Measurements from ENCODE around the gene TNPO2.

The TNPO2 gene

GRCh38 chr19:12665671-12666264, 58.0 kb downstream of the TNPO2 start:
- DNase-seq (ENCODE audit: low read depth): no peak
- in situ Hi-C loops (cut with HindIII; ENCODE audit: low sequenced_read_pairs): no loop called here
- no peak for TF ChIP-seq CTCF (IDR thresholded peaks at IDR 0.05; ENCODE audit: low read depth, low read length, missing control alignments)
- H3K4me3 ChIP-seq (ENCODE audit: low read depth, low read length): peak overlapping the region; percentile 57

GRCh38 chr19:12665281-12665573, 58.5 kb downstream of the TNPO2 start:
- TF ChIP-seq CTCF (IDR thresholded peaks at IDR 0.05; ENCODE audit: low read depth, low read length, missing control alignments): no peak
- DNase-seq (ENCODE audit: low read depth): no peak
- in situ Hi-C loops (cut with HindIII; ENCODE audit: low sequenced_read_pairs): no loop called here
- H3K4me3 ChIP-seq (ENCODE audit: low read depth, low read length): no peak overlapping the region

- TF ChIP-seq CTCF (IDR thresholded peaks at IDR 0.05; ENCODE audit: low read depth, low read length, missing control alignments): no peak
- DNase-seq (ENCODE audit: low read depth): no peak
- in situ Hi-C loops (cut with HindIII; ENCODE audit: low sequenced_read_pairs): no loop called here
- no peak overlapping the region for H3K4me3 ChIP-seq (ENCODE audit: low read depth, low read length)
These were observed 59.1 kb downstream of the TNPO2 start for GRCh38 chr19:12664406-12665280.

DNA sequence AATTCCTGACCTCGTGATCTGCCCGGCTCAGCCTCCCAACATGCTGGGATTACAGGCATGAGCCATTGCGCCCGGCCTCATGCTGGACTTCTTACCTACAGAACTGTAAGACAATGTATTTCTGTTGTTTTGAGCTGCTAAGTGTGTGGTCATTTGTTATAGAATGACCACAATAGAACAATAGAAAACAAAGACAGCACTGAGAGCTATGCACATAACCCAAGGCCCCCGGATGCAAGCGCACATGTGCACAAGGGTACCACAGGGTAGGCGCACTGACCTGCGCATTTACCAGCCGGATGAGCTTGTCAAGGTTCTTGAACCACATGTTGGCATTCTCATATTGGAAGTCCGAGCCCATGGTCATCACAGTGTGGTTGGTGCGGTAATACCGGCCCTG, 62.8 kb downstream of the TNPO2 start:
- in situ Hi-C loops (cut with HindIII; ENCODE audit: low sequenced_read_pairs): no loop called here
- TF ChIP-seq CTCF (IDR thresholded peaks at IDR 0.05; ENCODE audit: low read depth, low read length, missing control alignments): no peak
- H3K4me3 ChIP-seq (ENCODE audit: low read depth, low read length): no peak overlapping the region
- no peak for DNase-seq (ENCODE audit: low read depth)

GRCh38 chr19:12657966-12658365, 65.8 kb downstream of the TNPO2 start:
- no peak for DNase-seq (ENCODE audit: low read depth)
- H3K4me3 ChIP-seq (ENCODE audit: low read depth, low read length): no peak overlapping the region
- in situ Hi-C loops (cut with HindIII; ENCODE audit: low sequenced_read_pairs): no loop called here
- no peak for TF ChIP-seq CTCF (IDR thresholded peaks at IDR 0.05; ENCODE audit: low read depth, low read length, missing control alignments)

DNA sequence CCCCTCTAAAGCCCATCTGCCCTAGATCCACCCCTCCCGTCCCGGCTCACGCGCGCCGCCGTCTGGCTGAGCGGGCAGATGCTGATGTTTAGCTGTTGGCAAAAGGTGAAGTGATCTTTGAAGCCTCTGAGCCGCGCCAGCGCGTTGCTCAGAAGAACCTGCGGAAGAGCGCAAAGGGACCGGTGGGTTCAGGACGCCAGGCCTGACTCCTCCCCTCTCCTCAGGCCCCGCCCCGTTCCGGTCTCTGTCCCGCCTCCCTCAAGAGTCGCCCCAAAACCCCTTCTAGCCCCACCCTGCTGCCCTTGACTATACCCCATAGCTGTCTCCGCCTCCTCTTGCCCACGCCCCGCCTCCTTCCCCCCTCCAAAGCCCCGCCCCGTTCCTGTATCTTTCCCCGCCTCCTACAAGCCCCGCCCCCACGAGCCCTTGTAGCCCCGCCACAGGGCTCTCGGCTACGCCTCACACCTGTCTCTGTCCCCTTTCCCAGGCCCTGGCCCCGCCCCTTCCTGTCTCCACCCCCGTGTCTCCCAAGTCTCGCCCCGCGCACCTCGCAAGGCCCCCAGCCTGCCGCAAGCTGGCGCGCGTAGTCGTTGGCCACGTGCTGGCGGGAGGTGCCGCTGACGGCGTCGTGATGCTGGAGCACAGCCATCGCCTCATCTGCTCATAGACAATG, 66.7 kb downstream of the TNPO2 start:
- DNase-seq (ENCODE audit: low read depth): no peak
- in situ Hi-C loops (cut with HindIII; ENCODE audit: low sequenced_read_pairs): no loop called here
- no peak overlapping the region for H3K4me3 ChIP-seq (ENCODE audit: low read depth, low read length)

More for the DNA sequence above, 66.7 kb downstream of the TNPO2 start:
- no peak for TF ChIP-seq CTCF (IDR thresholded peaks at IDR 0.05; ENCODE audit: low read depth, low read length, missing control alignments)

Data from astrocyte of the cerebellum (primary cell).